Esophagus squamous epithelium (tissue), 5 donors: Measurements from ENCODE around the gene OR2V2. TPM values are rescaled to one million over a fixed set of nuclear protein-coding genes. Genes with fewer than 3 reads are reported as not detected.
"Not testable (repeated sequence)": the region's sequence is repeated elsewhere in the genome, so short reads cannot be mapped to it uniquely, and the experiment has no call there.

ENCODE experiments used
- DNase-seq: peaks from one replicate; lab custom pipeline; 2025; lab: John Stamatoyannopoulos, UW
- H3K27ac ChIP-seq, 4 donors: fragments of 200-600 bp; sonication (generic); one replicate each; pipeline ENCODE4 v1.5.1; 2016 to 2019; ENCODE audit warnings: mild to moderate bottlenecking in 1 of 4
- H3K27me3 ChIP-seq, 4 donors: fragments of 200-600 bp; sonication (generic); 1 replicate in 3 of 4; 2 replicates in 1 of 4; pipeline versions ENCODE4 v1.5.1 to v1.6.0; 2017 to 2021; ENCODE audit warnings: antibody characterized with exemption in 1 of 4
- H3K36me3 ChIP-seq, 3 donors: fragments of 200-600 bp; sonication (generic); one replicate each; pipeline ENCODE4 v1.5.1; 2016 to 2019
- H3K4me1 ChIP-seq, 3 donors: fragments of 200-600 bp; sonication (generic); one replicate each; pipeline ENCODE4 v1.5.1; 2017 to 2019
- H3K4me3 ChIP-seq, 4 donors: fragments of 200-600 bp; sonication (generic); 1 replicate in 3 of 4; 2 replicates in 1 of 4; pipeline ENCODE4 v1.5.1; 2016 to 2019; ENCODE audit warnings: mild to moderate bottlenecking in 2 of 4, moderate library complexity in 1 of 4
- H3K9me3 ChIP-seq, 3 donors: fragments of 200-600 bp; sonication (generic); one replicate each; pipeline ENCODE4 v1.5.1; 2016 to 2019
- CTCF ChIP-seq, 6 experiments: fragments of 450-650 bp in 4 of 6; fragments of 200-600 bp in 2 of 6; sonication (generic) in 2 of 6; IDR thresholded peaks; one replicate each; pipeline ENCODE4 v1.5.1; 2016 to 2019; ENCODE audit warnings: antibody characterized with exemption in 6 of 6, mild to moderate bottlenecking in 4 of 6, moderate library complexity in 4 of 6
- POLR2A ChIP-seq, 4 donors: fragments of 450-650 bp; IDR thresholded peaks; one replicate each; pipeline ENCODE4 v1.6.1; 2017; ENCODE audit warnings: antibody characterized with exemption in 4 of 4, mild to moderate bottlenecking in 4 of 4, moderate library complexity in 3 of 4
- WGBS, 2 donors: methylation state at CpG; one replicate each; pipeline ENCODE4 v1.1.5; 2018; 5-methylcytosine and 5-hydroxymethylcytosine counted together
- intact Hi-C: fragments of 100-400 bp; cut with DNase I; formaldehyde crosslinking; loops from one replicate; pipeline ENCODE4 v1.15.0; 2022
- total RNA-seq, 4 donors: library from RNA; depleted of rRNA; stranded (reverse); fragments of >200 nt; gene quantifications; one replicate each; pipeline ENCODE4 v1.1.0, GENCODE V29; 2016
- donor health status: DM: yes; HTN: yes; CAD: no.

The OR2V2 gene
- total RNA-seq, 4 donors from 2014 or later: not detected

GRCh38 chr5:181111010-181111409 is 36.4 kb upstream of the OR2V2 start:
- Histone ChIP-seq H3K4me1 (peaks cover 0 to 15% (median 0%) of the 10 kb centered on the region in 3 donors), H3K36me3 (no peaks in the 10 kb centered on the region), H3K4me3 (no peak overlapping the region), H3K9me3 (no peaks in the 10 kb centered on the region), H3K27ac (no peak overlapping the region), H3K27me3 (peaks cover 0 to 100% (median 15%) of the 10 kb centered on the region in 4 donors)
- 82 to 100% methylated on average over 1 to 5 of the region's 5 CpGs for WGBS, 2 donors
- TF ChIP-seq POLR2A (IDR thresholded peaks at IDR 0.05) (no peak), CTCF (IDR thresholded peaks at IDR 0.05) (no peak)
- no peak for DNase-seq
- intact Hi-C loops: no loop called here

DNA sequence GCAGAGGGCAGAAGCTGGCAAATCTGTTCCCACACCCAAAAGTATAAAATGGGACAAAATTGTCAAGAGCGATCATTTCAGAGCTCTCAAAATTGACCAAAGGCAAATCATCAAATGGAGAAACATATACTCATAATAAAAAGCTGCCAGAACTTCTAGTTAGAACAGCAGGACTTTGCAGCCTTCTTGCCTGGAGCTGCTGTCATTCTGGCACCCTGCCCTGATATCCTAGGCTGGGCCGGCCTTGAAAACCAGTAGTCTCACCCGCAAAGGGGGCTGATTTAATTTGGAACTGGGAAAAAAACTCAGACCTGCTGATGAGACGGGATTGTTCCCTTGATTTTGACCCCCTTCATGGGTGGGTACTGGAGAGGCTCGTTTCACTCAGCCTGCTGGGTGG is 34.9 kb upstream of the OR2V2 start:
- Histone ChIP-seq H3K27ac (no peak overlapping the region), H3K4me3 (no peak overlapping the region), H3K4me1 (peaks cover 0 to 15% (median 0%) of the 10 kb centered on the region in 3 donors), H3K36me3 (no peaks in the 10 kb centered on the region), H3K27me3 (peaks cover 0 to 100% (median 15%) of the 10 kb centered on the region in 4 donors), H3K9me3 (no peaks in the 10 kb centered on the region)
- WGBS, 2 donors: 72 to 78% methylated on average over 3 of the region's 5 CpGs
- intact Hi-C loops: no loop called here
- DNase-seq: no peak
- TF ChIP-seq CTCF (IDR thresholded peaks at IDR 0.05) (no peak), POLR2A (IDR thresholded peaks at IDR 0.05) (no peak)

- H3K36me3 ChIP-seq, intact Hi-C loops, H3K27ac ChIP-seq, DNase-seq, H3K4me3 ChIP-seq, H3K9me3 ChIP-seq: not testable (repeated sequence)
- H3K27me3 ChIP-seq: peaks cover 0 to 100% (median 15%) of the 10 kb centered on the region in 4 donors
- WGBS, 2 donors: 75 to 100% methylated on average over 2 to 3 of the region's 13 CpGs
- H3K4me1 ChIP-seq: peaks cover 0 to 15% (median 0%) of the 10 kb centered on the region in 3 donors
Observed at GRCh38 chr5:181113572-181113971, 33.8 kb upstream of the OR2V2 start.

DNA sequence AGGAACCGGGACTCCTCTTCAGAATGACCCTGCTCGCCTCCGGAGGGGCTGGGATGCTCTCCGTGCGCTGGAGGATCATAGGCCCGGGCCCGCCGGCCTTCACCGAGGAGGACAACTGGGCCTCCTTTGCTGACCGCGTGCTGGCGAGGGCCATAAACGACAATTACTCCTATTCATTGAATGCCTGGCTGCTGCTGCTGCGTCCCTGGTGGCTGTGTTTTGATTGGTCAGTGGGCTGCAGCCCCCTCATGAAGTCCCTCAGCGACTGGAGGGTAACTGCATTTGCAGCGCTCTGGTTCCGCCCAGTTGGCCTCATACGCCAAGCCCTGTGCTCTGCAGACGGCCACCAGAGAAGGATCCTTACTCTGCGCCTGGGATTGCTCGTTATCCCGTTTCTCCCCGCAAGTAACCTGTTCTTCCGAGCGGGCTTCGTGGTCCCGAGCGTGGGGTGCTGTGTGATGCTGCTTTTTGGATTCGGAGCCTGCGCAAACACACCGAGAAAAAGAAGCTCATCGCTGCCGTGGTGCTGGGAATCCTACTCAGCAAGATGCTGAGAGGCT is 33.0 kb upstream of the OR2V2 start:
- peaks cover 0 to 100% (median 13%) of the 10 kb centered on the region in 4 donors for H3K27me3 ChIP-seq
- no peak for DNase-seq

DNA sequence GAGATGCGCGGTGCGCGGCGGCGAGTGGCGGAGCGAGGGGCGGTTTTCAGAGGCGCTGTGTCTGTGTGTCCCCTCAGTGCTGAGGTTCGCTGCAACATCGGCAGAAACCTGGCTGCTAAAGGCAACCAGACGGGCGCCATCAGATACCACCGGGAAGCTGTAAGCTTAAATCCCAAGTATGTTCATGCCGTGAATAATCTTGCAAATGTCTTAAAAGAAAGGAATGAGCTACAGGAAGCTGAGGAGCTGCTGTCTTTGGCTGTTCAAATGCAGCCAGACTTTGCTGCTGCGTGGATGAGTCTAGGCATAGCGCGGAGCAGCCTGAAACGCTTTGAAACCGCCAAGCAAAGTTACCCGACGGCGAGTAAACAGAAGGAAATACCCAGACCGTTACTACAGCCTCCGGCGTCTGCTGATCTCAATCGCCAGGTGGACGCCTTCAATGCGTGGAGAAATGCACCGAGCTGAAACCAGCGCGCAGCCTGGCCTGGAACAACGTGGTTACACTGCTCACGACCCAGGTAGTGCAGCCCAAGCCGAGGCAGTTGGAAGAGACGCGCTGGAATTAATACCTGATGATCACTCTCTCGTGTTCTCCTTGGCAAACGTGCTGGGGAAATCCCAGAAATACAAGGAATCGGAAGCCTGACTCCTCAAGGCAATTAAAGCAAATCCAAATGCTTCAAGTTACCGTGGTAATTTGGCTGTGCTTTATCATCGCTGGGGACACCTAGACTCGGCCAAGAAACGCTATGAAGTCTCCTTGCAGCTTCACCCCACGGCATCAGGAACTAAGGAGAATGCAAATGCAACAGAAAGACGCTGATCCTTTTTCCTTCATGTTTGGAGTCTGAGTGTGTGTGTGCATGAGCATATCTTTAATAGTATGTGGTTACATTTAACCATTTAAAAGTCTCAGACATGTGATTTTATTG is 32.3 kb upstream of the OR2V2 start:
- no peaks in the 10 kb centered on the region for H3K9me3 ChIP-seq
- no peak for DNase-seq
- peak overlapping the region in 1 of 4 donors; percentile 27 for H3K4me3 ChIP-seq
- no peaks in the 10 kb centered on the region for H3K36me3 ChIP-seq
- peaks cover 0 to 15% (median 0%) of the 10 kb centered on the region in 3 donors for H3K4me1 ChIP-seq
- H3K27me3 ChIP-seq: peaks cover 0 to 98% (median 11%) of the 10 kb centered on the region in 4 donors
- intact Hi-C loops: no loop called here
- no peak overlapping the region for H3K27ac ChIP-seq
- no peak for TF ChIP-seq POLR2A (IDR thresholded peaks at IDR 0.05)
- no peak for TF ChIP-seq CTCF (IDR thresholded peaks at IDR 0.05)
- WGBS, 2 donors: 2 to 8% methylated on average over 26 to 30 of the region's 47 CpGs

More for the DNA sequence above, 33.0 kb upstream of the OR2V2 start:
- intact Hi-C loops: no loop called here
- no peak overlapping the region for H3K27ac ChIP-seq
- H3K4me3 ChIP-seq: no peak overlapping the region
- peaks cover 0 to 15% (median 0%) of the 10 kb centered on the region in 3 donors for H3K4me1 ChIP-seq
- no peak for TF ChIP-seq POLR2A (IDR thresholded peaks at IDR 0.05)
- TF ChIP-seq CTCF (IDR thresholded peaks at IDR 0.05): no peak
- no peaks in the 10 kb centered on the region for H3K9me3 ChIP-seq
- WGBS, 2 donors: 58 to 73% methylated on average over 21 to 22 of the region's 33 CpGs
- H3K36me3 ChIP-seq: no peaks in the 10 kb centered on the region
